Subcutaneous adipose tissue (tissue), 4 donors: ENCODE data around the gene ZNF41. TPM values are rescaled to one million over a fixed set of nuclear protein-coding genes. Genes with fewer than 3 reads are reported as not detected.

Experiments used
- CTCF ChIP-seq: fragments of 450-650 bp; IDR thresholded peaks from one replicate; pipeline ENCODE4 v1.5.1; 2016; ENCODE audit warnings: low read depth, mild to moderate bottlenecking, control low read depth, antibody characterized with exemption, moderate library complexity
- total RNA-seq, 4 donors: library from RNA; depleted of rRNA; stranded (reverse); fragments of >200 nt; gene quantifications; one replicate each; pipeline ENCODE4 v1.1.0, GENCODE V29; 2016

Gene ZNF41
- total RNA-seq, 4 donors from 2014 or later = 6.6 to 13.0 (median 9.4) TPM

GRCh38 chrX:47499293-47499692 is 16.3 kb upstream of the ZNF41 start:
- TF ChIP-seq CTCF = no peak

- no peak for TF ChIP-seq CTCF
Observed at GRCh38 chrX:47498411-47498810, 15.4 kb upstream of the ZNF41 start.

- TF ChIP-seq CTCF = no peak
Observed at GRCh38 chrX:47497271-47497888, 14.4 kb upstream of the ZNF41 start.

- TF ChIP-seq CTCF = no peak
Observed at GRCh38 chrX:47489507-47490275, 6.7 kb upstream of the ZNF41 start.

- no peak for TF ChIP-seq CTCF
Observed at GRCh38 chrX:47484885-47485284, 1.9 kb upstream of the ZNF41 start.

GRCh38 chrX:47483306-47484268 is 565 bp upstream of the ZNF41 start:
- no peak for TF ChIP-seq CTCF
